Natural killer cell (primary cell): Measurements from ENCODE around the gene RAB5IF. TPM values are rescaled to one million over a fixed set of nuclear protein-coding genes. Genes with fewer than 3 reads are reported as not detected.

ENCODE experiments used
- ATAC-seq, 3 donors: fragments of 150-1000 bp in 2 of 3; fragments of 200-7000 bp in 1 of 3; cut with Tn5 transposase; 1 replicate in 1 of 3; 2 replicates in 2 of 3; pipeline ENCODE4 v1.10.0; 2021; ENCODE audit warnings: mild to moderate bottlenecking in 2 of 3, moderate library complexity in 2 of 3
- DNase-seq, 2 donors: peaks; one replicate each; pipeline versions ENCODE4 v3.0.0 to v3.0.0-alpha.2; 2013 to 2021; ENCODE audit warnings: mixed read lengths in 1 of 2
- H3K27ac ChIP-seq: one replicate; pipeline ENCODE4 v1.5.1; 2013; ENCODE audit warnings: mild to moderate bottlenecking, low read length
- H3K27me3 ChIP-seq: one replicate; pipeline ENCODE4 v1.6.1; 2013; ENCODE audit warnings: low read length; ENCODE audit not compliant: control insufficient read depth, insufficient read depth
- H3K36me3 ChIP-seq: one replicate; pipeline ENCODE4 v1.6.1; 2013; ENCODE audit warnings: low read length; ENCODE audit not compliant: control insufficient read depth, insufficient read depth
- H3K4me1 ChIP-seq: one replicate; pipeline ENCODE4 v1.6.1; 2013; ENCODE audit warnings: low read length; ENCODE audit not compliant: control insufficient read depth, insufficient read depth
- H3K4me3 ChIP-seq: one replicate; pipeline ENCODE4 v1.5.1; 2013; ENCODE audit warnings: low read length
- H3K9me3 ChIP-seq: one replicate; pipeline ENCODE4 v1.6.1; 2013; ENCODE audit warnings: low read length; ENCODE audit not compliant: control insufficient read depth, insufficient read depth
- H3K27ac Mint-ChIP-seq, 2 donors: one replicate each; pipeline ENCODE4 v1.8.0; 2022; ENCODE audit warnings: mild to moderate bottlenecking in 2 of 2, mixed read lengths in 2 of 2, moderate library complexity in 1 of 2
- H3K27me3 Mint-ChIP-seq, 2 donors: one replicate each; pipeline ENCODE4 v1.8.0; 2022; ENCODE audit warnings: low read depth in 2 of 2, mixed read lengths in 2 of 2
- H3K36me3 Mint-ChIP-seq: one replicate; pipeline ENCODE4 v1.8.0; 2022; ENCODE audit warnings: mixed read lengths
- H3K4me1 Mint-ChIP-seq, 2 donors: one replicate each; pipeline ENCODE4 v1.8.0; 2022; ENCODE audit warnings: mixed read lengths in 2 of 2
- H3K4me3 Mint-ChIP-seq: one replicate; pipeline ENCODE4 v1.8.0; 2022; ENCODE audit warnings: mild to moderate bottlenecking, moderate library complexity, mixed read lengths
- H3K9me3 Mint-ChIP-seq, 2 donors: one replicate each; pipeline ENCODE4 v1.8.0; 2022; ENCODE audit warnings: mixed read lengths in 2 of 2
- CTCF ChIP-seq: fragments of 200-600 bp; IDR thresholded peaks from one replicate; pipeline ENCODE4 v1.8.0; 2022; ENCODE audit warnings: antibody characterized with exemption
- WGBS: methylation state at CpG from one replicate; pipeline ENCODE4 v1.1.7; 2013; ENCODE audit warnings: missing lambda C conversion rate; ENCODE audit not compliant: insufficient coverage; 5-methylcytosine and 5-hydroxymethylcytosine counted together
- intact Hi-C: fragments of 100-400 bp; cut with micrococcal nuclease; formaldehyde crosslinking; loops from one replicate; pipeline ENCODE4 v1.14.2; 2022
- total RNA-seq, 4 donors: library from RNA; stranded (reverse); fragments of 120-200 nt in 1 of 4; gene quantifications; one replicate each; pipeline versions ENCODE4 v1.2.3 to v1.2.4, GENCODE V29; 2013 to 2022

The RAB5IF gene
- total RNA-seq, 3 donors from 2014 or later (not counting 1 experiment from before 2014, with no cell fraction given) = 158 to 265 (median 247) TPM

GRCh38 chr20:36591854-36592641, 13.5 kb upstream of the RAB5IF start:
- 65% methylated on average over 9 of the region's 9 CpGs for WGBS
- H3K4me3 ChIP-seq = no peak overlapping the region
- no peaks in the 10 kb centered on the region for H3K36me3 Mint-ChIP-seq
- ATAC-seq = no peak
- DNase-seq = peak in 1 of 2 donors; percentile 79
- no peak overlapping the region for H3K4me3 Mint-ChIP-seq
- H3K9me3 Mint-ChIP-seq = no peaks in the 10 kb centered on the region
- peaks cover 10 to 25% of the 10 kb centered on the region in 2 donors for H3K4me1 Mint-ChIP-seq
- H3K27ac Mint-ChIP-seq = peak overlapping the region; percentile 56 to 73
- no peaks in the 10 kb centered on the region for H3K9me3 ChIP-seq
- peaks cover 3% of the 10 kb centered on the region for H3K36me3 ChIP-seq
- intact Hi-C loops = no loop called here
- no peaks in the 10 kb centered on the region for H3K27me3 ChIP-seq
- no peaks in the 10 kb centered on the region for H3K27me3 Mint-ChIP-seq
- peaks cover 35% of the 10 kb centered on the region for H3K4me1 ChIP-seq
- TF ChIP-seq CTCF = no peak
- no peak overlapping the region for H3K27ac ChIP-seq

- Histone ChIP-seq H3K4me3 (no peak overlapping the region), H3K27ac (peak overlapping the region; percentile 56), H3K27me3 (no peaks in the 10 kb centered on the region), H3K36me3 (peaks cover 3% of the 10 kb centered on the region), H3K4me1 (peaks cover 35% of the 10 kb centered on the region), H3K9me3 (no peaks in the 10 kb centered on the region)
- no peaks in the 10 kb centered on the region for H3K27me3 Mint-ChIP-seq
- no peak overlapping the region for H3K4me3 Mint-ChIP-seq
- no peak for ATAC-seq
- TF ChIP-seq CTCF = no peak
- no peak for DNase-seq
- H3K4me1 Mint-ChIP-seq = peaks cover 10 to 21% of the 10 kb centered on the region in 2 donors
- no peaks in the 10 kb centered on the region for H3K36me3 Mint-ChIP-seq
- no peaks in the 10 kb centered on the region for H3K9me3 Mint-ChIP-seq
- WGBS = 90% methylated on average over 5 of the region's 5 CpGs
- H3K27ac Mint-ChIP-seq = peak overlapping the region; percentile 56 to 73
- intact Hi-C loops = no loop called here
Observed at GRCh38 chr20:36593347-36593929, 12.1 kb upstream of the RAB5IF start.

DNA sequence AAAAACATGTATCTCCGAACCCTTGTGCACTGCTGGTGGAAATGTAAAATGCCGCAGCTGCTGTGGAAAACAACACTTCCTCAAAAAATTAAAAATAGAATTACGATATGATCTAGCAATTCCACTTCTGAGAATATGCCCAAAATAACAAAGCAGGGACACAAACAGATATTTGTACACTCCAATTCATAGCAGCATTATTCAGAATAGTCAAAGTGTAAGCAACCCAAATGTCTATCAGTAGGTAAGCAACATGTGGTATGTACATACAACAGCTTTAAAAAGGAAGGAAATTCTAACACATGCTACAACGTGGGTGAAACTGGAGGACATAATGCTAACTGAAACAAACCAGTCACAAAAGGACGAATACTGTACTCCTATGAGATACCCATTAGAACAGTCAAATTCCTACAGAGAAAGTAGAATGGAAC, 5.7 kb upstream of the RAB5IF start:
- no peak for DNase-seq
- Mint-ChIP-seq H3K4me3 (no peak overlapping the region), H3K27ac (peak overlapping the region; percentile 49 to 56), H3K4me1 (peaks cover 18 to 19% of the 10 kb centered on the region in 2 donors), H3K27me3 (no peaks in the 10 kb centered on the region), H3K9me3 (no peaks in the 10 kb centered on the region), H3K36me3 (no peaks in the 10 kb centered on the region)
- no peak overlapping the region for H3K4me3 ChIP-seq
- intact Hi-C loops = no loop called here
- no peaks in the 10 kb centered on the region for H3K36me3 ChIP-seq
- 20% methylated on average over 3 of the region's 5 CpGs for WGBS
- peaks cover 25% of the 10 kb centered on the region for H3K4me1 ChIP-seq
- H3K27me3 ChIP-seq = no peaks in the 10 kb centered on the region
- no peak for ATAC-seq
- no peaks in the 10 kb centered on the region for H3K9me3 ChIP-seq
- no peak for TF ChIP-seq CTCF
- no peak overlapping the region for H3K27ac ChIP-seq
